ENCODE results near the gene PSMB10. TPM values are rescaled to one million over a fixed set of nuclear protein-coding genes. Genes with fewer than 3 reads are reported as not detected.

PSMB10 gene
- polyA plus RNA-seq, 1 experiment = 18.1 TPM

DNA sequence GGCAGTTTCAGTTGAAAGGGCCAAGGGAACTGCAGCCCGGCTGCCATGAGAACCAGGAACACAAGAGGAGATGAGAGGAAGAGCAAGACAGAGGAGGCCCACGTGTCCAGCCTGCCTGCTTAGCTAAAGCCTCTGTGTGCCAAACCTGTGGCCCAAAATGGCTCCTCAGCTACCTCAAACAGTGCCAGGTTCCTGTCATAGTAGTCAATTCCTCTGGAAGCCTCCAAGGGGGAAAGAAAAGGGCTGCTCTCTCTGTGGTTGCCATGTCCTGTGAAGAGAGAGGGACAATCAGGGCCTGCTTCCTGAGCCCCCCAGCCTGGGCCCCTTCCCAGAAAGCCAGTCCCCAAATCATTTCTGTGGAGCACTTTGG lies 26.6 kb upstream of the PSMB10 start:
- no peaks in the 10 kb centered on the region for H3K27me3 ChIP-seq (ENCODE audit: control insufficient read depth, insufficient read depth, low read length)
- DNase-seq (ENCODE audit: low read depth, low spot score) = no peak
- no peak overlapping the region for H3K4me3 ChIP-seq (ENCODE audit: low read depth, low read length)
- ChIA-PET CTCF (no interaction called here), POLR2A (no interaction called here)
- H3K27ac ChIP-seq (ENCODE audit: low read depth, low read length) = no peak overlapping the region
- H3K9me3 ChIP-seq (ENCODE audit: control insufficient read depth, insufficient read depth, low read length) = no peaks in the 10 kb centered on the region; the same call in 1 of the 2 replicates
- TF ChIP-seq, protein P1, sequence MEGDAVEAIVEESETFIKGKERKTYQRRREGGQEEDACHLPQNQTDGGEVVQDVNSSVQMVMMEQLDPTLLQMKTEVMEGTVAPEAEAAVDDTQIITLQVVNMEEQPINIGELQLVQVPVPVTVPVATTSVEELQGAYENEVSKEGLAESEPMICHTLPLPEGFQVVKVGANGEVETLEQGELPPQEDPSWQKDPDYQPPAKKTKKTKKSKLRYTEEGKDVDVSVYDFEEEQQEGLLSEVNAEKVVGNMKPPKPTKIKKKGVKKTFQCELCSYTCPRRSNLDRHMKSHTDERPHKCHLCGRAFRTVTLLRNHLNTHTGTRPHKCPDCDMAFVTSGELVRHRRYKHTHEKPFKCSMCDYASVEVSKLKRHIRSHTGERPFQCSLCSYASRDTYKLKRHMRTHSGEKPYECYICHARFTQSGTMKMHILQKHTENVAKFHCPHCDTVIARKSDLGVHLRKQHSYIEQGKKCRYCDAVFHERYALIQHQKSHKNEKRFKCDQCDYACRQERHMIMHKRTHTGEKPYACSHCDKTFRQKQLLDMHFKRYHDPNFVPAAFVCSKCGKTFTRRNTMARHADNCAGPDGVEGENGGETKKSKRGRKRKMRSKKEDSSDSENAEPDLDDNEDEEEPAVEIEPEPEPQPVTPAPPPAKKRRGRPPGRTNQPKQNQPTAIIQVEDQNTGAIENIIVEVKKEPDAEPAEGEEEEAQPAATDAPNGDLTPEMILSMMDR (IDR thresholded peaks at IDR 0.05; ENCODE audit: low read depth, low read length) = no peak

GRCh38 chr16:67962135-67962534 lies 25.5 kb upstream of the PSMB10 start:
- no peaks in the 10 kb centered on the region for H3K27me3 ChIP-seq (ENCODE audit: control insufficient read depth, insufficient read depth, low read length)
- no peaks in the 10 kb centered on the region; the same call in 1 of the 2 replicates for H3K9me3 ChIP-seq (ENCODE audit: control insufficient read depth, insufficient read depth, low read length)
- no peak overlapping the region for H3K27ac ChIP-seq (ENCODE audit: low read depth, low read length)
- H3K4me3 ChIP-seq (ENCODE audit: low read depth, low read length) = no peak overlapping the region
- ChIA-PET POLR2A (no interaction called here), CTCF (no interaction called here)
- DNase-seq (ENCODE audit: low read depth, low spot score) = no peak
- TF ChIP-seq, protein P1 (IDR thresholded peaks at IDR 0.05; ENCODE audit: low read depth, low read length) = no peak

GRCh38 chr16:67961551-67961957 lies 24.9 kb upstream of the PSMB10 start:
- ChIA-PET CTCF (no interaction called here), POLR2A (interaction anchor here (0.6 kb wide), 1 partner anchor 19 kb away, joined by 3 read pairs; no protein-coding TSS in a partner anchor)
- no peak overlapping the region for H3K27ac ChIP-seq (ENCODE audit: low read depth, low read length)

DNA sequence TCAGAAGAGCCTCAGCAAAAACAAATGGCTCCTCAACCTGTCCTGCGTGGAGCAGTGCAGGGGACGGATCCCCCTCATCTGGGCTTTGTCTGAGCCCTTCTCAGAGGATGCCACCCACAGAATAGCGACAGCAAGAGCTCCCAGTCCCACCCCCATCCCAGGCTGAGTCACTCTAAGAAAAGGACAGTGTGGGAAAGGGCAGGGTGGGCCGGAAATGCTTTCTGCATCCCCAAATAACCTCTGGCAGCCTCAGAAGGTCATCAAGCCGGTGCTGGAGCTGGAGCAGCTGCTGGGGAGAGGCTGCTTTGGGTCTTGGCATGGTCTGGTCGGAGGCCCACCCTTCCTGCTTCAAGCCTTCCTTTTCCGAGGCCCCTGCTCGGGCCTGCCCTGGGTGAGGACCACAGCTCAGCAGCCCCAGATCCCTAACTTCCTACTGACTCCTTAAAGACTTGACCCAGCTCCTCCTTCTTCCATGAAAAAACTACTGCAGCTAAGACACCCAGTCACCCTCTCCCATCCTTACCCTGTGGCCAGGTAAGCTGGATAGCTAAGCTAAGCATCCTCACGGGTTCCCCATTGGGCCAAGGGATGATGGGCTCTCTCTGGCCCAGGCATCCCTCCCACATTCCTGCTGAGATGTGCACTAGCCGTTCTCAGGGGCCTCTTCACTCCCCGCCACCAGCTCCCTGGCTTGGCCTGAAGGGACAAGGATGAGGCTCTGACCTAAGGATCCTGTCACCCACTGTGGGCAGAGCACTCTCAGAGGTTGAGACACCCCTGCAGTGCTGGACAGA lies 23.1 kb upstream of the PSMB10 start:
- ChIA-PET CTCF (no interaction called here), POLR2A (interaction anchor here (0.6 to 1.5 kb wide), 7 partner anchors 9 to 304 kb away, joined by 3 to 9 read pairs (median 4); partner anchors contain the start of genes DDX28, DUS2 and SLC12A4)
- TF ChIP-seq, protein P1 (IDR thresholded peaks at IDR 0.05; ENCODE audit: low read depth, low read length) = no peak
- DNase-seq (ENCODE audit: low read depth, low spot score) = no peak
- H3K27ac ChIP-seq (ENCODE audit: low read depth, low read length) = peak overlapping the region; percentile 11
- no peaks in the 10 kb centered on the region for H3K27me3 ChIP-seq (ENCODE audit: control insufficient read depth, insufficient read depth, low read length)
- H3K9me3 ChIP-seq (ENCODE audit: control insufficient read depth, insufficient read depth, low read length) = no peaks in the 10 kb centered on the region; the same call in 1 of the 2 replicates
- H3K4me3 ChIP-seq (ENCODE audit: low read depth, low read length) = no peak overlapping the region

More at GRCh38 chr16:67961551-67961957, 24.9 kb upstream of the PSMB10 start:
- H3K4me3 ChIP-seq (ENCODE audit: low read depth, low read length) = no peak overlapping the region
- no peaks in the 10 kb centered on the region for H3K27me3 ChIP-seq (ENCODE audit: control insufficient read depth, insufficient read depth, low read length)
- TF ChIP-seq, protein P1 (IDR thresholded peaks at IDR 0.05; ENCODE audit: low read depth, low read length) = no peak
- DNase-seq (ENCODE audit: low read depth, low spot score) = no peak
- H3K9me3 ChIP-seq (ENCODE audit: control insufficient read depth, insufficient read depth, low read length) = no peaks in the 10 kb centered on the region; the same call in 1 of the 2 replicates

GRCh38 chr16:67957622-67958021 lies 21.0 kb upstream of the PSMB10 start:
- Histone ChIP-seq H3K9me3 (ENCODE audit: control insufficient read depth, insufficient read depth, low read length) (no peaks in the 10 kb centered on the region; the same call in 1 of the 2 replicates), H3K27ac (ENCODE audit: low read depth, low read length) (peak overlapping the region; percentile 11), H3K4me3 (ENCODE audit: low read depth, low read length) (no peak overlapping the region), H3K27me3 (ENCODE audit: control insufficient read depth, insufficient read depth, low read length) (no peaks in the 10 kb centered on the region)
- POLR2A ChIA-PET = no interaction called here
- CTCF ChIA-PET = no interaction called here
- no peak for DNase-seq (ENCODE audit: low read depth, low spot score)
- TF ChIP-seq, protein P1 (IDR thresholded peaks at IDR 0.05; ENCODE audit: low read depth, low read length) = no peak
